Ovary (tissue), 9 donors: ENCODE measurements around the gene DACT1. TPM values are rescaled to one million over a fixed set of nuclear protein-coding genes. Genes with fewer than 3 reads are reported as not detected.

Source experiments
- DNase-seq, 5 donors: peaks; one replicate each; pipeline ENCODE4 v3.0.0-alpha.2; 2019 to 2020
- H3K27ac ChIP-seq, 2 donors: fragments of 200-600 bp; one replicate each; pipeline versions ENCODE4 v1.5.1 to v1.8.0; 2019 to 2022
- H3K27me3 ChIP-seq: fragments of 200-600 bp; one replicate; pipeline ENCODE4 v1.8.0; 2022
- H3K36me3 ChIP-seq: fragments of 200-600 bp; sonication (generic); one replicate; pipeline ENCODE4 v1.5.1; 2019
- H3K4me1 ChIP-seq: one replicate; pipeline ENCODE4 v1.8.1; 2013; ENCODE audit warnings: mild to moderate bottlenecking, moderate library complexity; ENCODE audit not compliant: insufficient read depth
- H3K4me3 ChIP-seq: fragments of 200-600 bp; sonication (generic); one replicate; pipeline ENCODE4 v1.5.1; 2017
- H3K9me3 ChIP-seq, 2 donors: fragments of 200-600 bp in 1 of 2; sonication (generic) in 1 of 2; one replicate each; pipeline versions ENCODE4 v1.5.1 to v1.8.1; 2013 to 2019; ENCODE audit warnings: mild to moderate bottlenecking in 1 of 2, moderate library complexity in 1 of 2
- EP300 ChIP-seq: sonication (generic); formaldehyde crosslinking; IDR thresholded peaks from one replicate; pipeline ENCODE4 v1.6.1; 2017; ENCODE audit warnings: antibody characterized with exemption
- POLR2A ChIP-seq: fragments of 450-650 bp; IDR thresholded peaks from one replicate; pipeline ENCODE4 v1.6.1; 2017; ENCODE audit warnings: antibody characterized with exemption, mild to moderate bottlenecking, moderate library complexity
- WGBS, 3 donors: extraction: QIAGEN DNeasy Blood & Tissue Kit in 1 of 3; methylation state at CpG; one replicate each; pipeline versions ENCODE4 v1.1.5 to v1.1.7; 2013 to 2017; 5-methylcytosine and 5-hydroxymethylcytosine counted together
- intact Hi-C, 4 donors: fragments of 100-400 bp; cut with DNase I; formaldehyde crosslinking; loops; one replicate each; pipeline versions ENCODE4 v1.11.0 to v1.15.1; 2022 to 2023
- polyA plus RNA-seq, 2 donors: library from polyadenylated mRNA; stranded (reverse); fragments of 200-250 nt in 1 of 2; fragments of 350-450 nt in 1 of 2; fragmentation: Illumina TruSeq in 1 of 2; extraction: RNeasy Lipid Tissue Mini Kit (QIAGEN cat#74804) in 1 of 2; gene quantifications; one replicate each; pipeline ENCODE4 v1.2.3, GENCODE V29; 2013 to 2014
- total RNA-seq, 7 donors: library from RNA; depleted of rRNA in 2 of 7; stranded (reverse); fragments of >200 nt in 2 of 7; fragmentation: NEBNext Ultra II Directional in 3 of 7; extraction: Animal tissue kit (Norgen Biotek cat#: 25700) in 3 of 7; gene quantifications; one replicate each; pipeline versions ENCODE4 v1.1.0 to v1.2.4, GENCODE V29; 2016 to 2023
- TF ChIP-seq, protein P1 (sequence below), 3 donors: fragments of 450-650 bp in 2 of 3; fragments of 200-600 bp in 1 of 3; IDR thresholded peaks; one replicate each; pipeline versions ENCODE4 v1.5.1 to v1.8.0; 2016 to 2022; ENCODE audit warnings: antibody characterized with exemption in 3 of 3, mild to moderate bottlenecking in 1 of 3
- donor health status: DM: no; HTN: no; CAD: no; lungs with moderate emphysema.
- donor health status: DM: no; HTN: no; CAD: no.
- donor health status: Bipolar disorder and iron deficiency.
- donor health status: DM: yes; HTN: yes; CAD: no.
- donor health status: DM: no; HTN: no; CAD: no.
- donor health status: DM: yes; HTN: yes; CAD: no.

The DACT1 gene
- total and polyA plus RNA-seq, 9 donors = 15.5 to 39.3 (median 22.7) TPM

DNA sequence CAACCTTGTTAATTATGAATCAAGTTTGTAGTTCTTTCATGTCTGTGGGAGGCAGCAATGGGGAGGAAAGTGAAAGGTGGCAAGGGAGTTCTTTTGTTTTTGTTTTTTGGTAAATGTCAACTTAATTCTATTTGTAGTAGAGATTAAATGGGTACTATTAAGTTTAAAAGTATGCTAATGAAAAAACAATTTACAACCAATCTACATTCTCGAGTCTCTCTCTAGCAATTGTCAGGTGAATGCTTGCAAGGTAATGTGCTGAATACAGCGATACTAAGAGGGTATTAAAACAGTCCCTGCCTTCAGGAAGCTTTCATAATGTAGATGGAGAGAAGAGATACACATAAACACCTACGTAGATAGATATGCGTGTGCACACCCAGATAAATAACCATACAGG lies 1.6 kb upstream of the DACT1 start:
- TF ChIP-seq, protein P1, sequence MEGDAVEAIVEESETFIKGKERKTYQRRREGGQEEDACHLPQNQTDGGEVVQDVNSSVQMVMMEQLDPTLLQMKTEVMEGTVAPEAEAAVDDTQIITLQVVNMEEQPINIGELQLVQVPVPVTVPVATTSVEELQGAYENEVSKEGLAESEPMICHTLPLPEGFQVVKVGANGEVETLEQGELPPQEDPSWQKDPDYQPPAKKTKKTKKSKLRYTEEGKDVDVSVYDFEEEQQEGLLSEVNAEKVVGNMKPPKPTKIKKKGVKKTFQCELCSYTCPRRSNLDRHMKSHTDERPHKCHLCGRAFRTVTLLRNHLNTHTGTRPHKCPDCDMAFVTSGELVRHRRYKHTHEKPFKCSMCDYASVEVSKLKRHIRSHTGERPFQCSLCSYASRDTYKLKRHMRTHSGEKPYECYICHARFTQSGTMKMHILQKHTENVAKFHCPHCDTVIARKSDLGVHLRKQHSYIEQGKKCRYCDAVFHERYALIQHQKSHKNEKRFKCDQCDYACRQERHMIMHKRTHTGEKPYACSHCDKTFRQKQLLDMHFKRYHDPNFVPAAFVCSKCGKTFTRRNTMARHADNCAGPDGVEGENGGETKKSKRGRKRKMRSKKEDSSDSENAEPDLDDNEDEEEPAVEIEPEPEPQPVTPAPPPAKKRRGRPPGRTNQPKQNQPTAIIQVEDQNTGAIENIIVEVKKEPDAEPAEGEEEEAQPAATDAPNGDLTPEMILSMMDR (IDR thresholded peaks at IDR 0.05) = no peak
- TF ChIP-seq POLR2A = no peak
- TF ChIP-seq EP300 = no peak
- no peaks in the 10 kb centered on the region for H3K36me3 ChIP-seq
- intact Hi-C loops = loop anchor here in 2 of 4 donors (5.0 to 10.0 kb wide), 2 partner anchors 131 to 134 kb away; no protein-coding TSS in a partner anchor
- no peak overlapping the region for H3K4me3 ChIP-seq
- no peaks in the 10 kb centered on the region for H3K4me1 ChIP-seq
- DNase-seq = no peak
- no peak overlapping the region for H3K27ac ChIP-seq
- H3K9me3 ChIP-seq = no peaks in the 10 kb centered on the region
- 72 to 79% (median 77%) methylated on average over 4 of the region's 4 CpGs for WGBS, 3 donors
- H3K27me3 ChIP-seq = no peaks in the 10 kb centered on the region

DNA sequence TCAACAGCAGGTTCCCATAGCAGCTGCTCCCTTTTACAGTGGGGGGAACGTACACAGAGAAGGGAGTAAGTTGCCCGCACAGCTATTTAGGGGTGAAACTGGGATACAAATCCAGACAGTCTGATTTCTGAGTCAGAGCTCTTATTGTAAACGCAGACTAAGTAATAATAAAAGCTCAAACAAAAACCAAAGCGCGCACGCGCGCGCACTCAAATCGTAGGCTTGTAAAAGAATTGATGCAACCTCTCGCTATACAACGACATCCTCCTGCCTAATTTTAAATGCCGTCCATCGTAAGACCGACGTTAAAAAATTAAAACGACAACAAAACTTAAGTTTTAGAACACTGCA lies 747 bp upstream of the DACT1 start:
- no peaks in the 10 kb centered on the region for H3K36me3 ChIP-seq
- H3K4me3 ChIP-seq = peak overlapping the region; percentile 55
- H3K9me3 ChIP-seq = no peaks in the 10 kb centered on the region
- H3K27ac ChIP-seq = peak overlapping the region; percentile 96 to 97
- TF ChIP-seq POLR2A (no peak), EP300 (no peak)
- TF ChIP-seq, protein P1 (IDR thresholded peaks at IDR 0.05) = no peak
- no peaks in the 10 kb centered on the region for H3K27me3 ChIP-seq
- H3K4me1 ChIP-seq = no peaks in the 10 kb centered on the region
- intact Hi-C loops = loop anchor here in 2 of 4 donors (5.0 to 10.0 kb wide), 2 partner anchors 132 to 135 kb away; no protein-coding TSS in a partner anchor
- 1 to 3% (median 2%) methylated on average over 17 of the region's 17 CpGs for WGBS, 3 donors
- peak; percentile 31 to 68 (median 57) for DNase-seq

DNA sequence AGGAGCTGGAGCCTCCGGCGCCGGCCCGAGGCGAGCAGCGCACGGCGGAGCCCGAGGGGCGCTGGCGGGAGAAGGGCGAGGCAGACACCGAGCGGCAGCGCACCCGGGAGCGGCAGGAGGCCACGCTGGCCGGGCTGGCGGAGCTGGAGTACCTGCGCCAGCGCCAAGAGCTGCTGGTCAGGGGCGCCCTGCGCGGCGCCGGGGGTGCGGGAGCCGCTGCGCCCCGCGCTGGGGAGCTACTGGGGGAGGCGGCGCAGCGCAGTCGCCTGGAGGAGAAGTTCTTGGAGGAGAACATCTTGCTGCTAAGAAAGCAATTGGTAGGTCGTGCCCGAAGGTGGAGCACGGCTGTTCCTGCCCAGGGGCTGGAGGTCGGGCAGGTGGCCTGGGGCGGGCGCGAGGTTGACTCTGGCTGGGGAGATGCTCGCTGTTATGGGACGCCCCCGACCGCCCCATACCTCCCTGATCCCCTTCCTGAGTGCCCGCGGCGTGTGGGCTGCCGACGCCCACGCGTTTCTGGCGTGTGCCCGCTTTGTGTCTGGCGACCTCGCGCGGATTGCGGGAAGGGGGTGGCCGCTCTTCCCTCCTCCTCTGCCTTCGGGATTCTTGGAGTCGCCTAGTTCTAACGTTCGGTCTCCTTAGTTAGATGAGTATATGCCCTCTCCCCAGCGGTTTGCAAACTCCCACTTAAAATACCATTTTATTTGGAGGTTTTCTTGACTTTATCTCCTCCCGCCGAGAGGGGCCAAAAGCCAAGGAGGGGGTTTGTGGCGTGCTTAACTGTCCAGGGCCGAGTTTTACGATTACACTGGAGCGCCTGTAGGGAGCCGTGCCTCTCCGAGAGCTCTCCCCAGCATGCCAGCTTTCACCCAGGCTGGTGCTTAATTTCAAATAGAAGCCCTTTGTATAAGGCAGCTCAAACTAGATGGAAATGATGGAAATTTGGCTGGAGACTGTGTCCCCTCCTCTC lies 752 bp downstream of the DACT1 start:
- H3K27me3 ChIP-seq = no peaks in the 10 kb centered on the region
- WGBS, 3 donors = 0 to 1% (median 1%) methylated on average over 56 to 75 of the region's 75 CpGs
- H3K4me3 ChIP-seq = peak overlapping the region; percentile 55
- no peaks in the 10 kb centered on the region for H3K4me1 ChIP-seq
- TF ChIP-seq EP300 (no peak), POLR2A (no peak)
- TF ChIP-seq, protein P1 (IDR thresholded peaks at IDR 0.05) = no peak
- no peaks in the 10 kb centered on the region for H3K9me3 ChIP-seq
- peak overlapping the region; percentile 96 to 97 for H3K27ac ChIP-seq
- intact Hi-C loops = loop anchor here in 2 of 4 donors (5.0 to 10.0 kb wide), 2 partner anchors 134 to 136 kb away; no protein-coding TSS in a partner anchor
- peak; percentile 30 to 63 (median 47) for DNase-seq
- H3K36me3 ChIP-seq = no peaks in the 10 kb centered on the region

DNA sequence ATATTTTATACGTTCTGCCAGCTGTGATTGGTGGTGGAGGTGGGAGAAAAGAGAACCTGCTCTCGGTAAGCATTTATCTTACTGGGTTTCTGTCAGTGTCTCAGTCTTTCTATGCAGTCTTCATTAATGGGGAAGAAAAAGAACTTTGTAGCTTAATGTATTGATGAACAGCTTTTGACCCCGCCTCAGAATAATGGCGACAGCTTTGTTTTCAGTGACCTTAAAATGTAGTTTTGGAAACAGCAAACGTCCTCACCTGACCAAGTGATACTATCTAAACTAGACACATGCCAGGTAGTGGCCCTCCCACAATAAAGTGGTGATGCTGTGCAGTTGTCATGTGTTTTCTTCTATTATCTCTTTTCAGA lies 1.4 kb downstream of the DACT1 start:
- Histone ChIP-seq H3K27ac (no peak overlapping the region), H3K9me3 (no peaks in the 10 kb centered on the region), H3K27me3 (no peaks in the 10 kb centered on the region), H3K4me1 (no peaks in the 10 kb centered on the region), H3K36me3 (no peaks in the 10 kb centered on the region), H3K4me3 (peak overlapping the region; percentile 55)
- DNase-seq = no peak
- no peak for TF ChIP-seq POLR2A
- TF ChIP-seq EP300 = no peak
- TF ChIP-seq, protein P1 (IDR thresholded peaks at IDR 0.05) = no peak
- intact Hi-C loops = loop anchor here in 2 of 4 donors (5.0 to 10.0 kb wide), 2 partner anchors 134 to 137 kb away; no protein-coding TSS in a partner anchor
- 2 to 6% (median 2%) methylated on average over 5 of the region's 5 CpGs for WGBS, 3 donors
